Hepatocyte (in vitro differentiated cells): ENCODE measurements around the gene IFIT3. TPM values are rescaled to one million over a fixed set of nuclear protein-coding genes. Genes with fewer than 3 reads are reported as not detected.
"Not testable (repeated sequence)": the region's sequence is repeated elsewhere in the genome, so short reads cannot be mapped to it uniquely, and the experiment has no call there.

Experiments used
- DNase-seq: peaks from one replicate; pipeline ENCODE4 v3.0.0-alpha.2; 2016; ENCODE audit warnings: low spot score
- H2AFZ ChIP-seq: fragments of 200-600 bp; sonication (generic); 2 replicates; pipeline ENCODE4 v1.6.0; 2016; ENCODE audit warnings: antibody characterized with exemption, mild to moderate bottlenecking
- H3K27ac ChIP-seq: fragments of 200-600 bp; sonication (generic); 2 replicates; pipeline ENCODE4 v1.5.1; 2016; ENCODE audit warnings: mild to moderate bottlenecking
- H3K27me3 ChIP-seq: fragments of 200-600 bp; sonication (generic); 2 replicates; pipeline ENCODE4 v1.6.1; 2016
- H3K36me3 ChIP-seq: fragments of 200-600 bp; sonication (generic); replicated peaks from 2 replicates; pipeline ENCODE4 v1.5.1; 2016; ENCODE audit warnings: low read depth; ENCODE audit not compliant: insufficient read depth
- H3K4me1 ChIP-seq: fragments of 200-600 bp; sonication (generic); 2 replicates; pipeline ENCODE4 v1.5.1; 2016; ENCODE audit warnings: mild to moderate bottlenecking, moderate library complexity; ENCODE audit not compliant: insufficient read depth
- H3K4me2 ChIP-seq: fragments of 200-600 bp; sonication (generic); 2 replicates; pipeline ENCODE4 v1.6.0; 2016
- H3K4me3 ChIP-seq: fragments of 200-600 bp; sonication (generic); 2 replicates; pipeline ENCODE4 v1.5.1; 2016; ENCODE audit warnings: mild to moderate bottlenecking
- H3K79me2 ChIP-seq: fragments of 200-600 bp; sonication (generic); 2 replicates; pipeline ENCODE4 v1.6.0; 2017; ENCODE audit warnings: mild to moderate bottlenecking
- H3K9me2 ChIP-seq: fragments of 200-600 bp; sonication (generic); replicated peaks from 2 replicates; pipeline ENCODE4 v1.6.0; 2017; ENCODE audit warnings: mild to moderate bottlenecking; ENCODE audit not compliant: insufficient read depth
- H3K9me3 ChIP-seq: fragments of 200-600 bp; sonication (generic); 2 replicates; pipeline ENCODE4 v1.5.1; 2016; ENCODE audit warnings: low read depth, mild to moderate bottlenecking
- H4K20me1 ChIP-seq: fragments of 200-600 bp; sonication (generic); 2 replicates; pipeline ENCODE4 v1.6.0; 2016; ENCODE audit warnings: mild to moderate bottlenecking; ENCODE audit not compliant: insufficient read depth, poor library complexity, severe bottlenecking
- EZH2 ChIP-seq: fragments of 200-600 bp; sonication (generic); IDR thresholded peaks from 2 replicates; pipeline ENCODE4 v1.6.1; 2016; ENCODE audit warnings: antibody characterized with exemption, mild to moderate bottlenecking, borderline replicate concordance
- EZH2phosphoT487 ChIP-seq: fragments of 200-600 bp; sonication (generic); IDR thresholded peaks from one replicate; pipeline ENCODE4 v1.6.1; 2018; ENCODE audit warnings: antibody characterized with exemption, mild to moderate bottlenecking, low read depth, moderate library complexity; ENCODE audit not compliant: unreplicated experiment, severe bottlenecking
- WGBS: methylation state at CpG from one replicate; pipeline ENCODE4 v1.1.6; 2016; ENCODE audit warnings: low lambda C conversion rate; ENCODE audit errors: missing lambda C conversion rate; 5-methylcytosine and 5-hydroxymethylcytosine counted together
- polyA plus RNA-seq: library from polyadenylated mRNA; unstranded; fragments of >200 nt; fragmentation: Nextera tagmentation; extraction: Ambion mirVana; gene quantifications from 2 replicates; pipeline ENCODE4 v1.2.1, GENCODE V29; 2016
- total RNA-seq: library from RNA; depleted of rRNA; stranded (reverse); fragments of >200 nt; gene quantifications from 2 replicates; pipeline ENCODE4 v1.2.3, GENCODE V29; 2014
- TF ChIP-seq, protein P1 (sequence below): fragments of 200-600 bp; sonication (generic); IDR thresholded peaks from 2 replicates; pipeline ENCODE4 v1.5.1; 2016; ENCODE audit warnings: antibody characterized with exemption, mild to moderate bottlenecking; ENCODE audit not compliant: poor library complexity

Gene IFIT3
- total and polyA plus RNA-seq, 2 experiments from 2014 or later: 8.6 to 10.8 TPM

DNA sequence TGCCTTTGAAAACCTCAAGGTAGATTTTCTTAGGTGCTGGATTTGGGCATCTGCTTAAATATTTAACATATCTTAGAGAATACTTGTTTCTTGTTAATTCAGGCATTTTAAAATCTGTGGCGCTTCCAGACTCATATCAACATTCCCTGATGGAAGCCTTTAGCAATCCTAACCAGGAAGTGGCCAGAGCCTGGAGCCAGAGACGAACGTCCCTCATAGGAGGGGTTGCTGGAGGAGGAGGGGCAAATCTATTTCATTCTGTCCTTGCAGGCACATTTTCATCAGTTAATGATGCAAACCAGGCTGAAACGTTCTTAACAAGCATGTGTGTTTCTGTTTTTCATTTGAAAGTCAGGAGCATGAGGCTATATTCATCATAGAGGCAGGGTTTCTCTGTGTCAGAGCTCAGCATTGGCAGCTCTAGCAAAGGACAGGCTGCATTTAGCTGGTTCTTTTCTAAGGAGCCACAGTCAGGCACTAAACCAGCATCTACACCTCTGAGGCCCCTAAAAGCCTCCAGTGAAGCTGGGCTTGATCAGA is 43.8 kb upstream of the IFIT3 start:
- H3K27me3 ChIP-seq: no peaks in the 10 kb centered on the region
- peak overlapping the region; percentile 34 for H2AFZ ChIP-seq
- H3K4me2 ChIP-seq: peak overlapping the region; percentile 67
- no peaks in the 10 kb centered on the region for H3K79me2 ChIP-seq
- H3K4me1 ChIP-seq: peaks cover 13% of the 10 kb centered on the region
- H3K27ac ChIP-seq: peak overlapping the region; percentile 74
- H3K4me3 ChIP-seq: no peak overlapping the region
- H4K20me1 ChIP-seq: no peaks in the 10 kb centered on the region
- peak; percentile 78 for DNase-seq
- no peaks in the 10 kb centered on the region for H3K9me3 ChIP-seq
- TF ChIP-seq, protein P1, sequence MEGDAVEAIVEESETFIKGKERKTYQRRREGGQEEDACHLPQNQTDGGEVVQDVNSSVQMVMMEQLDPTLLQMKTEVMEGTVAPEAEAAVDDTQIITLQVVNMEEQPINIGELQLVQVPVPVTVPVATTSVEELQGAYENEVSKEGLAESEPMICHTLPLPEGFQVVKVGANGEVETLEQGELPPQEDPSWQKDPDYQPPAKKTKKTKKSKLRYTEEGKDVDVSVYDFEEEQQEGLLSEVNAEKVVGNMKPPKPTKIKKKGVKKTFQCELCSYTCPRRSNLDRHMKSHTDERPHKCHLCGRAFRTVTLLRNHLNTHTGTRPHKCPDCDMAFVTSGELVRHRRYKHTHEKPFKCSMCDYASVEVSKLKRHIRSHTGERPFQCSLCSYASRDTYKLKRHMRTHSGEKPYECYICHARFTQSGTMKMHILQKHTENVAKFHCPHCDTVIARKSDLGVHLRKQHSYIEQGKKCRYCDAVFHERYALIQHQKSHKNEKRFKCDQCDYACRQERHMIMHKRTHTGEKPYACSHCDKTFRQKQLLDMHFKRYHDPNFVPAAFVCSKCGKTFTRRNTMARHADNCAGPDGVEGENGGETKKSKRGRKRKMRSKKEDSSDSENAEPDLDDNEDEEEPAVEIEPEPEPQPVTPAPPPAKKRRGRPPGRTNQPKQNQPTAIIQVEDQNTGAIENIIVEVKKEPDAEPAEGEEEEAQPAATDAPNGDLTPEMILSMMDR: no peak
- TF ChIP-seq EZH2: no peak
- no peak for TF ChIP-seq EZH2phosphoT487
- H3K36me3 ChIP-seq: no peaks in the 10 kb centered on the region
- no peaks in the 10 kb centered on the region for H3K9me2 ChIP-seq
- 14% methylated on average over 4 of the region's 4 CpGs for WGBS

DNA sequence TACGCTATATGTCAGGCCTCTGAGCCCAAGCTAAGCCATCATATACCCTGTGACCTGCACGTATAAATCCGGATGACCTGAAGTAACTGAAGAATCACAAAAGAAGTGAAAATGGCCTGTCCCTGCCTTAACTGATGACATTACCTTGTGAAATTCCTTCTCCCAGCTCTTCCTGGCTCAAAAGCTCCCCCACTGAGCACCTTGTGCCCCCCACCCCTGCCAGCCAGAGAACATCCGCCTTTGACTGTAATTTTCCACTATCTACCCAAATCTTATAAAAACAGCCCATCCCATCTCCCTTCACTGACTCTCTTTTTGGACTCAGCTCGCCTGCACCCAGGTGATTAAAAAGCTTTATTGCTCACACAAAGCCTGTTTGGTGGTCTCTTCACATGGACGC is 43.1 kb upstream of the IFIT3 start:
- H3K27me3 ChIP-seq, H2AFZ ChIP-seq, H3K9me3 ChIP-seq, H3K36me3 ChIP-seq, H3K79me2 ChIP-seq, H3K9me2 ChIP-seq, DNase-seq, H4K20me1 ChIP-seq, H3K4me3 ChIP-seq: not testable (repeated sequence)
- WGBS: 77% methylated on average over 6 of the region's 6 CpGs
- Histone ChIP-seq H3K4me1 (peaks cover 10% of the 10 kb centered on the region), H3K27ac (peak overlapping the region; percentile 74), H3K4me2 (peak overlapping the region; percentile 67)

DNA sequence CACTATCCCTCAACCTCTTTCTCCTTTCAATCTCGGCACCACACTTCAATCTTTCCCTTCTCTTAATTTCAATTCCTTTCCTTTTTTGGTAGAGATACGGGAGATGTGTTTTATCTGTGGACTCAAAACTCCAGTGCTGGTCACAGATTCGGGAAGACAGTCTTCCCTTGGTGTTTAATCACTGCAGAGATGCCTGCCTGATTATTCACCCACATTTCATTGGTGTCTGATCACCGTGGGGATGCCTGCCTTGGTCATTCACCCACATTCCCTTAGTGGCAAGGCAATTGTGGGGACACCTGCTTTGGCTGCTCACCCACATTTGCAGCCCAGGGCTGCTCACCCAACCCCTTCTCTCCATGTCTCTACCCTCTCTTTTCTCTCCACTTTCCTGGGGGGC is 42.5 kb upstream of the IFIT3 start:
- H3K4me3 ChIP-seq, H3K9me2 ChIP-seq, H2AFZ ChIP-seq, DNase-seq, H4K20me1 ChIP-seq, H3K79me2 ChIP-seq, H3K27ac ChIP-seq, H3K36me3 ChIP-seq, H3K9me3 ChIP-seq, H3K4me2 ChIP-seq, H3K27me3 ChIP-seq: not testable (repeated sequence)
- WGBS: 84% methylated on average over 4 of the region's 4 CpGs
- H3K4me1 ChIP-seq: peaks cover 10% of the 10 kb centered on the region

DNA sequence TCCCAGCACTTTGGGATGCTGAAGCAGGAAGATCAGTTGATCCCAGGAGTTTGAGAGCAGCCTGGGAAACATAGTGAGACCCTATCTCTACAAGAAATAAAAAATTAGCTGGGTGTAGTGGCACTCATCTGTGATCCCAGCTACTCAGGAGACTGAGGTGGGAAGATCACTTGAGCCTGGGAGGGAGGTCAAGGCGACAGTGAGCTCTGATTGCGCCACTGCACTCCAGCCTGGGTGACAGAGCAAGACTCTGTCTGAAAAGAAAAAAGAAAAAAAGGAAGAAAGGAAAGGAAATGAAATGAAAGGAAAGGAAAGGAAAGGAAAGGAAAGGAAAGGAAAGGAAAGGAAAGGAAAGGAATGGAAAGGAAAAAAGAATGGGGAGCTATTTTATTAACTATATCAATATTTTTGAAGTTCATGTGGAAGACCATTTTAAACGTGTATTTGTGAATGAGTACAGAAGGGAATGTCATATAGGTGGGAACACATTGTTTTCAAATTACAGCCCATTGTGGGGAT is 33.0 kb upstream of the IFIT3 start:
- H3K4me2 ChIP-seq: no peak overlapping the region
- no peaks in the 10 kb centered on the region for H3K79me2 ChIP-seq
- H4K20me1 ChIP-seq: no peaks in the 10 kb centered on the region
- no peak overlapping the region for H3K27ac ChIP-seq
- TF ChIP-seq EZH2 (no peak), EZH2phosphoT487 (no peak)
- TF ChIP-seq, protein P1: no peak
- no peaks in the 10 kb centered on the region for H3K27me3 ChIP-seq
- H3K36me3 ChIP-seq: no peaks in the 10 kb centered on the region
- 88% methylated on average over 3 of the region's 3 CpGs for WGBS
- H3K4me1 ChIP-seq: no peaks in the 10 kb centered on the region
- H3K9me2 ChIP-seq: no peaks in the 10 kb centered on the region
- no peak overlapping the region for H3K4me3 ChIP-seq
- DNase-seq: no peak
- no peaks in the 10 kb centered on the region for H3K9me3 ChIP-seq
- H2AFZ ChIP-seq: no peak overlapping the region
